ENCODE measurements around the gene CENPU.

DNA sequence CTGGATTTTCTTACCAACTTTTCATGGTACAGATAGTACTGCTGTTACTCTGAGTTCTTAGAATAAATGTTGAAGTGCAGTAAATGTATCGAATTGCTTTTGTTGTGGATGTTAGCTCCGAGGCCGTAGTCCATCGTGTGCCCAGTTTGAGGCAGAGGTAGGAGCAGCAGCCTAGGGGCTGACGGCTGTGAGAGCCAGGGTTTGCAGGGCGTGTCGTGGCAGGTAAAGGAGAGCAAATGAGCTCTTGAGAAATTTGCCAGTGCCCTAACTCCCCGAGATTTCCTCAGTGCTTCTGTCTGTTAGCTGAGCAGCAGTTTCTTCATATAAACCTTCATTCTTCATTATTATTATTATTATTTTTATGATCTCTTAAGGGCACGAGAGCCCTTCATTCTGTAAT is 62.8 kb downstream of the CENPU start:
- TF ChIP-seq TARDBP (CRISPR knock-in tag; IDR thresholded peaks at IDR 0.05) (no peak), KMT2B (CRISPR knock-in tag; IDR thresholded peaks at IDR 0.05) (no peak), SMARCC2 (IDR thresholded peaks at IDR 0.05) (no peak), NFYB (CRISPR knock-in tag; IDR thresholded peaks at IDR 0.05) (no peak), RAD21 (CRISPR knock-in tag; IDR thresholded peaks at IDR 0.05) (no peak)
- TF ChIP-seq, protein P1, sequence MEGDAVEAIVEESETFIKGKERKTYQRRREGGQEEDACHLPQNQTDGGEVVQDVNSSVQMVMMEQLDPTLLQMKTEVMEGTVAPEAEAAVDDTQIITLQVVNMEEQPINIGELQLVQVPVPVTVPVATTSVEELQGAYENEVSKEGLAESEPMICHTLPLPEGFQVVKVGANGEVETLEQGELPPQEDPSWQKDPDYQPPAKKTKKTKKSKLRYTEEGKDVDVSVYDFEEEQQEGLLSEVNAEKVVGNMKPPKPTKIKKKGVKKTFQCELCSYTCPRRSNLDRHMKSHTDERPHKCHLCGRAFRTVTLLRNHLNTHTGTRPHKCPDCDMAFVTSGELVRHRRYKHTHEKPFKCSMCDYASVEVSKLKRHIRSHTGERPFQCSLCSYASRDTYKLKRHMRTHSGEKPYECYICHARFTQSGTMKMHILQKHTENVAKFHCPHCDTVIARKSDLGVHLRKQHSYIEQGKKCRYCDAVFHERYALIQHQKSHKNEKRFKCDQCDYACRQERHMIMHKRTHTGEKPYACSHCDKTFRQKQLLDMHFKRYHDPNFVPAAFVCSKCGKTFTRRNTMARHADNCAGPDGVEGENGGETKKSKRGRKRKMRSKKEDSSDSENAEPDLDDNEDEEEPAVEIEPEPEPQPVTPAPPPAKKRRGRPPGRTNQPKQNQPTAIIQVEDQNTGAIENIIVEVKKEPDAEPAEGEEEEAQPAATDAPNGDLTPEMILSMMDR (CRISPR knock-in tag; IDR thresholded peaks at IDR 0.05): no peak
- TF ChIP-seq, protein P2, sequence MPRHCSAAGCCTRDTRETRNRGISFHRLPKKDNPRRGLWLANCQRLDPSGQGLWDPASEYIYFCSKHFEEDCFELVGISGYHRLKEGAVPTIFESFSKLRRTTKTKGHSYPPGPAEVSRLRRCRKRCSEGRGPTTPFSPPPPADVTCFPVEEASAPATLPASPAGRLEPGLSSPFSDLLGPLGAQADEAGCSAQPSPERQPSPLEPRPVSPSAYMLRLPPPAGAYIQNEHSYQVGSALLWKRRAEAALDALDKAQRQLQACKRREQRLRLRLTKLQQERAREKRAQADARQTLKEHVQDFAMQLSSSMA (CRISPR knock-in tag; IDR thresholded peaks at IDR 0.05): no peak
